Measurements from ENCODE around the gene PTOV1. TPM values are rescaled to one million over a fixed set of nuclear protein-coding genes. Genes with fewer than 3 reads are reported as not detected.

Gene PTOV1
- total and polyA plus RNA-seq, 4 donors: 62.9 to 115 (median 89.4) TPM

GRCh38 chr19:49887665-49888509 lies 36.9 kb downstream of the PTOV1 start:
- no peak for TF ChIP-seq CTCF (IDR thresholded peaks at IDR 0.05; ENCODE audit: control extremely low read depth, extremely low read depth)
- 73 to 79% methylated on average over 52 to 54 of the region's 54 CpGs for WGBS, 2 donors
- H3K4me1 ChIP-seq (ENCODE audit: control insufficient read depth in 5 of 5, insufficient read depth in 5 of 5, low read length in 5 of 5): peaks cover 0 to 11% (median 0%) of the 10 kb centered on the region in 5 donors
- no peak overlapping the region for H3K4me3 ChIP-seq
- peaks cover 4 to 28% (median 17%) of the 10 kb centered on the region in 4 donors for H3K36me3 ChIP-seq (ENCODE audit: control insufficient read depth in 4 of 4, insufficient read depth in 4 of 4, low read length in 4 of 4)
- DNase-seq (peak in 1 of 3 donors; percentile 38), ATAC-seq (ENCODE audit: insufficient read depth, low FRiP score) (no peak)
- H3K9me3 ChIP-seq (ENCODE audit: control insufficient read depth in 4 of 4, insufficient read depth in 3 of 4, low read length in 3 of 4): peaks cover 0 to 2% (median 0%) of the 10 kb centered on the region in 4 donors
- no peak overlapping the region for H3K9ac ChIP-seq (ENCODE audit: insufficient read depth in 1 of 2, low read length in 2 of 2)
- peaks cover 0 to 2% (median 0%) of the 10 kb centered on the region in 3 donors for H3K27me3 ChIP-seq (ENCODE audit: control insufficient read depth in 3 of 3, insufficient read depth in 3 of 3, low read length in 2 of 3)
- no peak overlapping the region for H3K27ac ChIP-seq (ENCODE audit: low read depth in 1 of 2, low read length in 1 of 2)

GRCh38 chr19:49888510-49888824 lies 37.5 kb downstream of the PTOV1 start:
- Histone ChIP-seq H3K36me3 (ENCODE audit: control insufficient read depth in 4 of 4, insufficient read depth in 4 of 4, low read length in 4 of 4) (peaks cover 0 to 22% (median 12%) of the 10 kb centered on the region in 4 donors), H3K4me1 (ENCODE audit: control insufficient read depth in 5 of 5, insufficient read depth in 5 of 5, low read length in 5 of 5) (peaks cover 0 to 11% (median 0%) of the 10 kb centered on the region in 5 donors), H3K9ac (ENCODE audit: insufficient read depth in 1 of 2, low read length in 2 of 2) (no peak overlapping the region), H3K27me3 (ENCODE audit: control insufficient read depth in 3 of 3, insufficient read depth in 3 of 3, low read length in 2 of 3) (peaks cover 0 to 2% (median 0%) of the 10 kb centered on the region in 3 donors), H3K27ac (ENCODE audit: low read depth in 1 of 2, low read length in 1 of 2) (no peak overlapping the region), H3K4me3 (no peak overlapping the region), H3K9me3 (ENCODE audit: control insufficient read depth in 4 of 4, insufficient read depth in 3 of 4, low read length in 3 of 4) (no peaks in the 10 kb centered on the region)
- DNase-seq (no peak), ATAC-seq (ENCODE audit: insufficient read depth, low FRiP score) (no peak)
- WGBS, 2 donors: 84 to 89% methylated on average over 18 of the region's 18 CpGs
- no peak for TF ChIP-seq CTCF (IDR thresholded peaks at IDR 0.05; ENCODE audit: control extremely low read depth, extremely low read depth)

GRCh38 chr19:49889038-49889686 lies 38.2 kb downstream of the PTOV1 start:
- Histone ChIP-seq H3K4me1 (ENCODE audit: control insufficient read depth in 5 of 5, insufficient read depth in 5 of 5, low read length in 5 of 5) (peaks cover 0 to 11% (median 0%) of the 10 kb centered on the region in 5 donors), H3K4me3 (no peak overlapping the region), H3K9ac (ENCODE audit: insufficient read depth in 1 of 2, low read length in 2 of 2) (no peak overlapping the region), H3K27me3 (ENCODE audit: control insufficient read depth in 3 of 3, insufficient read depth in 3 of 3, low read length in 2 of 3) (peaks cover 0 to 2% (median 0%) of the 10 kb centered on the region in 3 donors), H3K9me3 (ENCODE audit: control insufficient read depth in 4 of 4, insufficient read depth in 3 of 4, low read length in 3 of 4) (no peaks in the 10 kb centered on the region), H3K36me3 (ENCODE audit: control insufficient read depth in 4 of 4, insufficient read depth in 4 of 4, low read length in 4 of 4) (peaks cover 0 to 15% (median 6%) of the 10 kb centered on the region in 4 donors), H3K27ac (ENCODE audit: low read depth in 1 of 2, low read length in 1 of 2) (no peak overlapping the region)
- WGBS, 2 donors: 88 to 94% methylated on average over 23 of the region's 23 CpGs
- DNase-seq: no peak
- no peak for TF ChIP-seq CTCF (IDR thresholded peaks at IDR 0.05; ENCODE audit: control extremely low read depth, extremely low read depth)
- ATAC-seq (ENCODE audit: insufficient read depth, low FRiP score): no peak
